B cell (primary cell): ENCODE data around the gene LRRC8A. TPM values are rescaled to one million over a fixed set of nuclear protein-coding genes. Genes with fewer than 3 reads are reported as not detected.

ENCODE experiments used
- ATAC-seq: fragments of 200-7000 bp; cut with Tn5 transposase; one replicate; pipeline ENCODE4 v1.10.0; 2021; ENCODE audit warnings: low read depth, mild to moderate bottlenecking, moderate number of reproducible peaks, moderate library complexity
- CTCF ChIA-PET: fragments of 350-600 bp; sonication (Branson Sonifier 250); formaldehyde crosslinking; loops from one replicate; lab custom pipeline; 2021; ENCODE audit warnings: antibody characterized with exemption, inconsistent platforms; lab: Charles Lee
- POLR2A ChIA-PET: fragments of 350-600 bp; sonication (Branson Sonifier 250); formaldehyde crosslinking; loops from one replicate; lab custom pipeline; 2021; ENCODE audit warnings: antibody characterized with exemption; lab: Charles Lee
- DNase-seq: peaks from one replicate; pipeline ENCODE4 v3.0.0; 2013
- H2AFZ ChIP-seq: 2 replicates; pipeline ENCODE4 v1.6.1; 2012; ENCODE audit warnings: mild to moderate bottlenecking, low read depth, low read length; ENCODE audit not compliant: insufficient read depth, poor library complexity, severe bottlenecking
- H3K27ac ChIP-seq, 2 donors: 1 replicate in 1 of 2; 2 replicates in 1 of 2; pipeline ENCODE4 v1.5.1; 2012 to 2013; ENCODE audit warnings: low read length in 2 of 2, mild to moderate bottlenecking in 2 of 2, moderate library complexity in 1 of 2
- H3K27me3 ChIP-seq, 4 experiments: fragments of 200-600 bp in 1 of 4; sonication (generic) in 1 of 4; replicated peaks in 1 of 4; 1 replicate in 2 of 4; 2 replicates in 2 of 4; pipeline versions ENCODE4 v1.6.1 to v1.7.0; 2013 to 2016; ENCODE audit warnings: low read length in 3 of 4, mild to moderate bottlenecking in 2 of 4, mixed read lengths in 1 of 4, moderate library complexity in 1 of 4; ENCODE audit not compliant: insufficient read depth in 4 of 4, control insufficient read depth in 3 of 4; ENCODE audit errors: control extremely low read depth in 1 of 4
- H3K36me3 ChIP-seq, 2 experiments: replicated peaks in 1 of 2; 1 replicate in 1 of 2; 2 replicates in 1 of 2; pipeline versions ENCODE4 v1.6.1 to v1.7.1; 2013; ENCODE audit warnings: low read length in 1 of 2; ENCODE audit not compliant: insufficient read depth in 2 of 2, control insufficient read depth in 1 of 2; ENCODE audit errors: control extremely low read depth in 1 of 2, extremely low read depth in 1 of 2
- H3K4me1 ChIP-seq, 2 donors: fragments of 200-600 bp in 1 of 2; sonication (generic) in 1 of 2; 1 replicate in 1 of 2; 2 replicates in 1 of 2; pipeline versions ENCODE4 v1.5.1 to v1.6.1; 2013 to 2017; ENCODE audit warnings: low read length in 2 of 2; ENCODE audit not compliant: control insufficient read depth in 2 of 2, insufficient read depth in 2 of 2
- H3K4me2 ChIP-seq: replicated peaks from 2 replicates; pipeline ENCODE3; 2012; ENCODE audit warnings: mild to moderate bottlenecking, low read depth, low read length; ENCODE audit not compliant: poor library complexity, severe bottlenecking
- H3K4me3 ChIP-seq, 5 experiments: fragments of 200-600 bp in 1 of 5; sonication (generic) in 1 of 5; 1 replicate in 3 of 5; 2 replicates in 2 of 5; pipeline versions ENCODE4 v1.5.1 to v1.7.0; 2011 to 2016; ENCODE audit warnings: low read length in 4 of 5, mild to moderate bottlenecking in 4 of 5, low read depth in 2 of 5, control low read depth in 1 of 5, moderate library complexity in 1 of 5; ENCODE audit not compliant: insufficient read depth in 1 of 5; ENCODE audit errors: control extremely low read depth in 1 of 5, extremely low read depth in 1 of 5
- H3K79me2 ChIP-seq: fragments of 200-600 bp; sonication (generic); one replicate; pipeline ENCODE4 v1.6.0; 2016; ENCODE audit warnings: low read length; ENCODE audit not compliant: control insufficient read depth, insufficient read depth
- H3K9ac ChIP-seq: fragments of 200-600 bp; sonication (generic); 2 replicates; pipeline ENCODE4 v1.6.1; 2017; ENCODE audit warnings: mild to moderate bottlenecking, low read length, moderate library complexity
- H3K9me3 ChIP-seq, 3 donors: one replicate each; pipeline versions ENCODE4 v1.6.1 to v1.7.1; 2013; ENCODE audit warnings: low read length in 2 of 3; ENCODE audit not compliant: control insufficient read depth in 2 of 3, insufficient read depth in 1 of 3; ENCODE audit errors: control extremely low read depth in 1 of 3
- H4K20me1 ChIP-seq: 2 replicates; pipeline ENCODE4 v1.6.0; 2012; ENCODE audit warnings: mild to moderate bottlenecking, low read length; ENCODE audit not compliant: insufficient read depth, control insufficient read depth, poor library complexity, severe bottlenecking
- H3K27ac Mint-ChIP-seq: one replicate; pipeline ENCODE4 v1.8.0; 2021; ENCODE audit warnings: mixed read lengths
- H3K27me3 Mint-ChIP-seq: one replicate; pipeline ENCODE4 v1.8.0; 2021; ENCODE audit warnings: mixed read lengths
- H3K4me1 Mint-ChIP-seq: one replicate; pipeline ENCODE4 v1.8.0; 2021; ENCODE audit warnings: mixed read lengths
- H3K4me3 Mint-ChIP-seq: one replicate; pipeline ENCODE4 v1.8.0; 2021; ENCODE audit warnings: mixed read lengths
- H3K9me3 Mint-ChIP-seq: one replicate; pipeline ENCODE4 v1.8.0; 2022; ENCODE audit warnings: mixed read lengths; ENCODE audit not compliant: insufficient read depth
- CTCF ChIP-seq: fragments of 200-600 bp; IDR thresholded peaks from one replicate; pipeline ENCODE4 v1.8.0; 2022; ENCODE audit warnings: antibody characterized with exemption, mild to moderate bottlenecking
- EZH2 ChIP-seq: IDR thresholded peaks from 2 replicates; pipeline ENCODE4 v1.6.1; 2012; ENCODE audit warnings: borderline replicate concordance, low read depth, mild to moderate bottlenecking, moderate library complexity, low read length; ENCODE audit not compliant: insufficient read depth, poor library complexity, severe bottlenecking
- WGBS: methylation state at CpG from one replicate; pipeline ENCODE4 v1.1.5; 2013; ENCODE audit warnings: missing lambda C conversion rate; ENCODE audit not compliant: insufficient coverage; 5-methylcytosine and 5-hydroxymethylcytosine counted together
- intact Hi-C: fragments of 100-400 bp; cut with micrococcal nuclease; formaldehyde crosslinking; loops from one replicate; pipeline ENCODE4 v1.10.0; 2022
- polyA plus RNA-seq: library from polyadenylated mRNA; depleted of rRNA; stranded (reverse); fragments of >200 nt; gene quantifications from 2 replicates; pipeline ENCODE4 v1.2.3, GENCODE V29; 2012
- total RNA-seq, 2 donors: library from RNA; stranded (reverse); fragments of 120-200 nt in 1 of 2; gene quantifications; 1 replicate in 1 of 2; 2 replicates in 1 of 2; pipeline versions ENCODE4 v1.2.3 to v1.2.4, GENCODE V29; 2013 to 2022

LRRC8A gene
- total and polyA plus RNA-seq, 2 donors (not counting 1 experiment from before 2014, with no cell fraction given), result 13.1 to 14.5 TPM

GRCh38 chr9:128833696-128834095, 48.2 kb upstream of the LRRC8A start:
- Histone ChIP-seq H2AFZ (no peak overlapping the region), H3K27ac (no peak overlapping the region), H4K20me1 (no peaks in the 10 kb centered on the region), H3K4me2 (no peak overlapping the region), H3K4me3 (no peak overlapping the region), H3K27me3 (no peaks in the 10 kb centered on the region), H3K79me2 (peaks cover 15% of the 10 kb centered on the region), H3K36me3 (peaks cover 0 to 8% of the 10 kb centered on the region in 2 experiments), H3K9me3 (no peaks in the 10 kb centered on the region), H3K4me1 (peaks cover 8 to 12% of the 10 kb centered on the region in 2 donors), H3K9ac (no peak overlapping the region)
- H3K4me1 Mint-ChIP-seq, result peaks cover 11% of the 10 kb centered on the region
- ChIA-PET POLR2A (no interaction called here), CTCF (no interaction called here)
- no peaks in the 10 kb centered on the region for H3K9me3 Mint-ChIP-seq
- 98% methylated on average over 8 of the region's 10 CpGs for WGBS
- no peak overlapping the region for H3K27ac Mint-ChIP-seq
- intact Hi-C loops, result loop anchor here (1.0 kb wide), 1 partner anchor 23 kb away; no protein-coding TSS in a partner anchor
- TF ChIP-seq EZH2 (no peak), CTCF (no peak)
- H3K27me3 Mint-ChIP-seq, result no peaks in the 10 kb centered on the region
- no peak for ATAC-seq
- no peak overlapping the region for H3K4me3 Mint-ChIP-seq
- DNase-seq, result no peak

GRCh38 chr9:128835246-128836210, 46.4 kb upstream of the LRRC8A start:
- no peak overlapping the region for H3K4me2 ChIP-seq
- H3K27ac Mint-ChIP-seq, result no peak overlapping the region
- no peaks in the 10 kb centered on the region for H3K9me3 ChIP-seq
- no peaks in the 10 kb centered on the region for H3K27me3 Mint-ChIP-seq
- no peak for TF ChIP-seq CTCF
- no peak for TF ChIP-seq EZH2
- no peak overlapping the region for H3K4me3 ChIP-seq
- ChIA-PET CTCF (no interaction called here), POLR2A (no interaction called here)
- DNase-seq (no peak), ATAC-seq (no peak)
- no peaks in the 10 kb centered on the region for H4K20me1 ChIP-seq
- peaks cover 2% of the 10 kb centered on the region for H3K79me2 ChIP-seq
- 96% methylated on average over 27 of the region's 28 CpGs for WGBS
- no peak overlapping the region for H3K27ac ChIP-seq
- H3K36me3 ChIP-seq, result peaks cover 0 to 10% of the 10 kb centered on the region in 2 experiments
- H3K9me3 Mint-ChIP-seq, result no peaks in the 10 kb centered on the region
- no peaks in the 10 kb centered on the region for H3K4me1 Mint-ChIP-seq
- H3K4me3 Mint-ChIP-seq, result no peak overlapping the region
- no peaks in the 10 kb centered on the region for H3K4me1 ChIP-seq
- no peak overlapping the region for H2AFZ ChIP-seq
- intact Hi-C loops, result no loop called here
- H3K27me3 ChIP-seq, result no peaks in the 10 kb centered on the region
- no peak overlapping the region for H3K9ac ChIP-seq
